H1 (cell line): Measurements from ENCODE around the gene UBQLNL. TPM values are rescaled to one million over a fixed set of nuclear protein-coding genes. Genes with fewer than 3 reads are reported as not detected.

Source experiments
- CEBPB ChIP-seq: IDR thresholded peaks from 2 replicates; pipeline ENCODE4 v1.6.1; 2012; ENCODE audit warnings: low read depth, low read length
- CHD2 ChIP-seq: IDR thresholded peaks from 2 replicates; pipeline ENCODE4 v1.6.1; 2012; ENCODE audit warnings: low read length, improper control_type of control experiment
- CREB1 ChIP-seq: IDR thresholded peaks from 2 replicates; pipeline ENCODE4 v1.6.1; 2012; ENCODE audit warnings: inconsistent platforms
- GTF2F1 ChIP-seq: IDR thresholded peaks from 2 replicates; pipeline ENCODE4 v1.6.1; 2012; ENCODE audit warnings: low read depth, low read length, improper control_type of control experiment, borderline replicate concordance
- KDM5A ChIP-seq: fragments of 200-600 bp; IDR thresholded peaks from 2 replicates; pipeline ENCODE4 v1.7.1; 2012; ENCODE audit warnings: mild to moderate bottlenecking, low read length, inconsistent platforms, mixed read lengths
- SUZ12 ChIP-seq: fragments of 200-600 bp; sonication (generic); IDR thresholded peaks from 2 replicates; pipeline ENCODE4 v1.6.1; 2012; ENCODE audit warnings: mild to moderate bottlenecking, inconsistent platforms, low read length, moderate library complexity, mixed read lengths
- TAF1 ChIP-seq: IDR thresholded peaks from 2 replicates; pipeline ENCODE4 v1.6.1; 2011; ENCODE audit warnings: mild to moderate bottlenecking, low read depth, low read length
- polyA plus RNA-seq, 7 experiments: library from polyadenylated mRNA; depleted of rRNA in 3 of 7; stranded (reverse) in 5 of 7; unstranded in 2 of 7; fragments of >200 nt in 5 of 7; fragments of 200-250 nt in 2 of 7; gene quantifications; 1 replicate in 5 of 7; 2 replicates in 1 of 7; 4 replicates in 1 of 7; pipeline versions ENCODE4 v1.2.1 to v1.2.3, GENCODE V29; 2011 to 2013; ENCODE audit warnings: missing spikeins in 2 of 7, mixed read lengths in 2 of 7
- total RNA-seq: library from RNA; stranded (reverse); fragmentation: NEBNext Ultra II Directional; extraction: Animal tissue kit (Norgen Biotek cat#: 25700); gene quantifications from 2 replicates; pipeline ENCODE4 v1.2.1, GENCODE V29; 2021

UBQLNL gene
- total and polyA plus RNA-seq, 2 of the 8 experiments (the other 6 are each of a cell fraction or from before 2014, with no cell fraction given) = 0.35 TPM; not detected in 1

GRCh38 chr11:5486003-5486402 lies 30.5 kb downstream of the UBQLNL start (continued):
- TF ChIP-seq GTF2F1 (no peak), CEBPB (no peak), CREB1 (no peak), KDM5A (no peak), CHD2 (no peak), TAF1 (no peak), SUZ12 (no peak)
